ENCODE results near the gene RXRB. TPM values are rescaled to one million over a fixed set of nuclear protein-coding genes. Genes with fewer than 3 reads are reported as not detected.

Gene RXRB
- total and polyA plus RNA-seq, 2 of the 13 experiments (the other 11 are each of a cell fraction or from before 2014, with no cell fraction given), result 26.7 to 55.7 TPM

- TF ChIP-seq, protein P1, sequence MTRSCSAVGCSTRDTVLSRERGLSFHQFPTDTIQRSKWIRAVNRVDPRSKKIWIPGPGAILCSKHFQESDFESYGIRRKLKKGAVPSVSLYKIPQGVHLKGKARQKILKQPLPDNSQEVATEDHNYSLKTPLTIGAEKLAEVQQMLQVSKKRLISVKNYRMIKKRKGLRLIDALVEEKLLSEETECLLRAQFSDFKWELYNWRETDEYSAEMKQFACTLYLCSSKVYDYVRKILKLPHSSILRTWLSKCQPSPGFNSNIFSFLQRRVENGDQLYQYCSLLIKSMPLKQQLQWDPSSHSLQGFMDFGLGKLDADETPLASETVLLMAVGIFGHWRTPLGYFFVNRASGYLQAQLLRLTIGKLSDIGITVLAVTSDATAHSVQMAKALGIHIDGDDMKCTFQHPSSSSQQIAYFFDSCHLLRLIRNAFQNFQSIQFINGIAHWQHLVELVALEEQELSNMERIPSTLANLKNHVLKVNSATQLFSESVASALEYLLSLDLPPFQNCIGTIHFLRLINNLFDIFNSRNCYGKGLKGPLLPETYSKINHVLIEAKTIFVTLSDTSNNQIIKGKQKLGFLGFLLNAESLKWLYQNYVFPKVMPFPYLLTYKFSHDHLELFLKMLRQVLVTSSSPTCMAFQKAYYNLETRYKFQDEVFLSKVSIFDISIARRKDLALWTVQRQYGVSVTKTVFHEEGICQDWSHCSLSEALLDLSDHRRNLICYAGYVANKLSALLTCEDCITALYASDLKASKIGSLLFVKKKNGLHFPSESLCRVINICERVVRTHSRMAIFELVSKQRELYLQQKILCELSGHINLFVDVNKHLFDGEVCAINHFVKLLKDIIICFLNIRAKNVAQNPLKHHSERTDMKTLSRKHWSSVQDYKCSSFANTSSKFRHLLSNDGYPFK (CRISPR knock-in tag; IDR thresholded peaks at IDR 0.05; ENCODE audit: borderline replicate concordance), result no peak
- TF ChIP-seq SRSF1 (optimal IDR thresholded peaks at IDR 0.05; ENCODE audit: low read depth, low read length) (no peak), ZNF83 (CRISPR knock-in tag; IDR thresholded peaks at IDR 0.05; ENCODE audit: borderline replicate concordance) (no peak), NCOA2 (CRISPR knock-in tag; IDR thresholded peaks at IDR 0.05) (peak; percentile 94), SIN3B (IDR thresholded peaks at IDR 0.05; ENCODE audit: low read length) (no peak), TERF1 (CRISPR knock-in tag; IDR thresholded peaks at IDR 0.05) (no peak), MED8 (CRISPR knock-in tag; IDR thresholded peaks at IDR 0.05; ENCODE audit: insufficient replicate concordance) (peak; percentile 68), NR2F2 (IDR thresholded peaks at IDR 0.05; ENCODE audit: borderline replicate concordance, low read depth) (no peak), CBFB (CRISPR knock-in tag; IDR thresholded peaks at IDR 0.05) (no peak; the same call in 1 of the 2 replicates), ZBTB38 (CRISPR knock-in tag; IDR thresholded peaks at IDR 0.05) (no peak), FUBP1 (CRISPR knock-in tag; IDR thresholded peaks at IDR 0.05; ENCODE audit: borderline replicate concordance) (no peak; the same call in 1 of the 2 replicates), NCOR1 (IDR thresholded peaks at IDR 0.05; ENCODE audit: borderline replicate concordance, low read length) (peak; percentile 92; the same call in 1 of the 2 replicates), SMC3 (IDR thresholded peaks at IDR 0.05; ENCODE audit: low read length) (peak; percentile 47), ZNF766 (CRISPR knock-in tag; IDR thresholded peaks at IDR 0.05; ENCODE audit: borderline replicate concordance) (no peak), AHDC1 (CRISPR knock-in tag; IDR thresholded peaks at IDR 0.05; ENCODE audit: borderline replicate concordance) (peak; percentile 75; the same call in 1 of the 2 replicates)
- TF ChIP-seq, protein P2, sequence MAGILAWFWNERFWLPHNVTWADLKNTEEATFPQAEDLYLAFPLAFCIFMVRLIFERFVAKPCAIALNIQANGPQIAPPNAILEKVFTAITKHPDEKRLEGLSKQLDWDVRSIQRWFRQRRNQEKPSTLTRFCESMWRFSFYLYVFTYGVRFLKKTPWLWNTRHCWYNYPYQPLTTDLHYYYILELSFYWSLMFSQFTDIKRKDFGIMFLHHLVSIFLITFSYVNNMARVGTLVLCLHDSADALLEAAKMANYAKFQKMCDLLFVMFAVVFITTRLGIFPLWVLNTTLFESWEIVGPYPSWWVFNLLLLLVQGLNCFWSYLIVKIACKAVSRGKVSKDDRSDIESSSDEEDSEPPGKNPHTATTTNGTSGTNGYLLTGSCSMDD (CRISPR knock-in tag; IDR thresholded peaks at IDR 0.05), result no peak
Measured at GRCh38 chr6:33198159-33198852, 2.2 kb downstream of the RXRB start (continued).
